Measurements from ENCODE around the gene SLC9A8.
A peak's percentile ranks its signal among the peaks of the same experiment; 100 is the strongest.
"Not testable (repeated sequence)": the region's sequence is repeated elsewhere in the genome, so short reads cannot be mapped to it uniquely, and the experiment has no call there.

Gene SLC9A8

GRCh38 chr20:49786668-49787370 lies 25.8 kb upstream of the SLC9A8 start:
- no peak for DNase-seq (ENCODE audit: low spot score)

DNA sequence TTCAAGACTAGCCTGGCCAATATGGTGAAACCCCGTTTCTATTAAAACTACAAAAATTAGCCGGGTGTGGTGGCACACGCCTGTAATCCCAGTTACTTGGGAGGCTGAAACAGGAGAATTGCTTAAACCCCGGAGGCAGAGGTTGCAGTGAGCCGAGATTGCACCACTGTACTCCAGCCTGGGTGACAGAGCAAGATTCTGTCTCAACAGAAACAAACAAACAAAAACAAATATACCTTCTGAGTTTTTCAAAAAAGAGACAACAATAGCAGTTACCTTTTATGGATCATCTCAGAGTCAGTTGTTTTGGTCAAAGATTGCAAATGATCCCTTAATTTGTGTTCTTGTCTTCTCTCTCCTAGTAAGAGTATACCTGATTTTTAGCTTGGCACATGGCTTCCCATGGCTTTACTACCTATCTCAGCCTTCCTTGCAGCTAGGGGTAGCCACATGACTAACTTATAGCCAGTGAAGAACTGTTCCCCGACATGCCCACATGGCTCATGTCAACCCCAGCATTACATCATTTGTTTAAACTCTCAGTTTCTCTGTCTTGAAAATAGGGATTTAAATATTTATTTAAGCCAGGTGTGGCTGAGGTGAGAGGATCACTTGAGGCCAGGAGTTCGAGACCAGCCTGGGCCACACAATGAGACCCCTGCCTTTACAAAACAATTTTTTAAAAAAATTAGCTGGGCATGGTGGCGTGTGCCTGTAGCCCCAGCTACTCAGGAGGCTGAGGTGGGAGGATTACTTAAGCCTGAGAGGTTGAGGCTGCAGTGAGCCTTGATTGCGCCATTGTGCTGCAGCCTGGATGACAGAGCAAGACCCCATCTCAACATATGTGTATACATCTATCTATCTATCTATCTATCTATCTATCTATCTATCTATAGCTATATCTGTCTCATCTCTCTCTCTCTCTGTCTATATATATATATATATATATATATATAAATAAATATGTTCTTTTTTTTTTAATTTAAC lies 25.0 kb upstream of the SLC9A8 start:
- DNase-seq (ENCODE audit: low spot score), result no peak

DNA sequence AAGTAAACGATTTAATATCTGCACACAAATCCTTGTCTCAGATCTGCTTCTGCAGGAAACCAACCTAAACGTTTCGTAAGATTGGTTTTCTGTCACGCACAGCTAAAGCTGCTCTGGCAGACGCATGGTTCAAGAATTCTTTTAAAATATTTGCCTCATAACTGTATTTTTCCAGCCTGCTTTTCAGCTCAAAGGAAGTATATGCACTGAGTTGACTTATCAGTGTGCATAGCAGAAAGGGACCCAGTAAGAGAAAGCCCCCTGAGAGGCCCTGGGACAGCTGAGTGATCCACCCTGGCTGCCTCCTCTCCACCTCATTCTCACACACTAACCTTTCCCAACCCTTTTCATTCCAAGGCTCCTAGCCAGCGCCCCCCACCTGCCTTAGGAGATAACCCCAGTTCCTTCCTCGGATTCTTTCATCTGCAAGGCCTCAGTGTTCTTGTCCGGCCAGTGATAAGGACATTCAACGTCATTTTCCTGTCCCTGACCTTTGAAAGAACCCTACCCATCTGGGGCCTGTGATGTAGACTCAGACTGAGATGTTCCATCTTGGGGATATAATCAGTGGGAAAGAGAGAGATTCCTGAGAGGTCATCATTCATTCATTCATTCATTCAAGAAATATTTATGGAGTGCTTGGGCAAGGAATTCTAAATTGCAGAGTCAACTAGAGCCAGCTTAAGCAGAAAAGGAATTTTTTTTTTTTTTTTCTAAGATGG lies 22.4 kb upstream of the SLC9A8 start:
- no peak for DNase-seq (ENCODE audit: low spot score)

GRCh38 chr20:49791165-49791564 lies 21.5 kb upstream of the SLC9A8 start:
- no peak for DNase-seq (ENCODE audit: low spot score)

- DNase-seq (ENCODE audit: low spot score), result no peak
Observed at GRCh38 chr20:49792006-49792405, 20.6 kb upstream of the SLC9A8 start.

GRCh38 chr20:49792611-49793010 lies 20.0 kb upstream of the SLC9A8 start:
- no peak for DNase-seq (ENCODE audit: low spot score)

- no peak for DNase-seq (ENCODE audit: low spot score)
Observed at GRCh38 chr20:49794336-49795134, 18.1 kb upstream of the SLC9A8 start.

- DNase-seq (ENCODE audit: low spot score), result no peak
Observed at GRCh38 chr20:49795135-49795424, 17.5 kb upstream of the SLC9A8 start.

DNA sequence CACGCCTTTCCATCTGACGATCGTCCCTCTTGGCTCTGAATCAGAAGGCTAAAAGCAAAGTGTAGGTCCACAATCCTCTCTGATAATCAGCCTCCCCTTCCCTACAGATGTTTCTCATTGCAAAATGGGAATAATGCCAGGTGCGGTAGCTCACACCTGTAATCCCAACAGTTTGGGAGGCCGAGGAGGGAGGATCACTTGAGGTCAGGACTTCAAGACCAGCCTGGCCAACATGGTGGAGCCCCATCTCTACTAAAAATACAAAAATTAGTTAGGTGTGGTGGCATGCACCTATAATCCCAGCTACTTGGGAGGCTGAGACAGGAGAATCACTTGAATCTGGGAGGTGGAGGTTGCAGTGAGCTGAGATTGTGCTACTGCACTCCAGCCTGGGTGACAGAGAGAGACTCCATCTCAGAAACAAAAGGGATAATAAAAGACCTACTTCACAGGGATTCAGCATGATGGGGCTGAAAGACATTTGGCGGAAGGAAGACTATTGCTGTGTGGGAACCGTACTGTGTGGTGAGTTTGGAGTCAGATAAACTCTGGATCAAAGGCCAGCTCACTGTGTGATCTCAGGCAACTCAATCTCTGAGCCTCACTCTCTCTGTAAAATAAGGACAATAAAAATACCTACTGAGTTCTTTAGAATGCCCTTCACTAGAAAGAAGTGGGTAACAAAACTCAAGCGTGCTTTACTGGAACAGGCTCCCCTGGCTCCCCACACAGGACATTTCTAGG lies 15.9 kb upstream of the SLC9A8 start:
- no peak for DNase-seq (ENCODE audit: low spot score)

GRCh38 chr20:49797344-49797615 lies 15.3 kb upstream of the SLC9A8 start:
- no peak for DNase-seq (ENCODE audit: low spot score)

GRCh38 chr20:49798718-49799117 lies 13.9 kb upstream of the SLC9A8 start:
- no peak for DNase-seq (ENCODE audit: low spot score)

GRCh38 chr20:49799698-49800097 lies 12.9 kb upstream of the SLC9A8 start:
- no peak for DNase-seq (ENCODE audit: low spot score)

- no peak for DNase-seq (ENCODE audit: low spot score)
Observed at GRCh38 chr20:49803418-49803817, 9.2 kb upstream of the SLC9A8 start.

DNA sequence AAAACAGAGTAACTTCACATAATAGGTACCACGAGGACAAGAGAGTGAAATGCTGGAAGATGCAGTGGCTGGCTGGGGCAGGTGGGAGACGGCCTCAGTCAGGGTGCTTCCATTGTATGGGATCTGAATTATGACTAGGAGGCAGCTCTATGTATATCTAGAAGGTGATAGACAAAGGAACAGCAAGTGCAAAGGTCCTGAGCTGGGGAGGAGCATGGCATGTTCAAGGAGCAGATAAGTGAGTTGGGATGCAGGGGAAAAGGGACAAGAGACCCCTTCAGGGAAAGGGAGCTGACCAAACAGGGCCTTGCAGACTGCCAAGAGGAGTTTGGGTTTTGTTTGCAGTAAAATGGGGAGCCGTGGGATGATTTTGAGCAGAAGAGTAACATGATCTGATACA lies 8.3 kb upstream of the SLC9A8 start:
- DNase-seq (ENCODE audit: low spot score), result no peak

- DNase-seq (ENCODE audit: low spot score), result not testable (repeated sequence)
Observed at GRCh38 chr20:49805224-49805876, 7.3 kb upstream of the SLC9A8 start.

- no peak for DNase-seq (ENCODE audit: low spot score)
Observed at GRCh38 chr20:49808753-49809152, 3.9 kb upstream of the SLC9A8 start.

GRCh38 chr20:49809803-49810359 lies 2.7 kb upstream of the SLC9A8 start:
- DNase-seq (ENCODE audit: low spot score), result no peak

DNA sequence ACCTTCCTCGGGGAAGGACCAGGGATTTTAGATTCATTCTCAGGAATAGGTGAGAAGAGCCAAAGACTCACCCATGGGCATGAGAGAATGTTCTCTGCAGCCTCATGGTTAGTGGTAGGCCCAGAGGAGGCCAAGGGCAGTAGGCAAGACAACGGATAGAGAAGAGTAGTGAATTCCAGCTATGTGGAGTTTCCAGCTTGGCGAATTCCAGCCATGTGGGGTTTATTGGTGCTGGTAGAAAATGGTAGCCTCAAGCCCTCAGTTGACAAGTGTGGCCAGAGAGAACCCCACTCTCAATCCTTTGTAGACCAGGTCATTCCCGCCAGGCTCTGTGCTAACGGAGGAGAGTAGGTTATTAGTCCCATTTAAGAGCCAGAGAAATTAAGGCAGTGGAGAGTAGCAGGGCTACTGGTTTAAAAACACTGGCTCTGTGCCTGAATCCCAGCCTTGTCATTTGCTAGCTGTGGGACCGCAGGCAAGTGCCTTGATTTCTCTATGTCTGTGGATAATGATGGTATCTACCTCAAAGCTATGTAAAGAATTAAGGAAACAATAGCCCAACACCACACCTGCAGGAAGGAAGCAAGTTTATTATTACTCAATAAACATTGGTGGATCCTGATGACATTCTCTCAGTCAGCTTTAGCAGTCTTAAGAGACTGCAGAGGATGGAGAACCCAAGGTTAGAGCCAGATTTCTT lies 2.0 kb upstream of the SLC9A8 start:
- DNase-seq (ENCODE audit: low spot score), result no peak

GRCh38 chr20:49811825-49812506 lies 662 bp upstream of the SLC9A8 start:
- DNase-seq (ENCODE audit: low spot score), result peak; percentile 22
